ENCODE data around the gene BNIP5.

Gene BNIP5

DNA sequence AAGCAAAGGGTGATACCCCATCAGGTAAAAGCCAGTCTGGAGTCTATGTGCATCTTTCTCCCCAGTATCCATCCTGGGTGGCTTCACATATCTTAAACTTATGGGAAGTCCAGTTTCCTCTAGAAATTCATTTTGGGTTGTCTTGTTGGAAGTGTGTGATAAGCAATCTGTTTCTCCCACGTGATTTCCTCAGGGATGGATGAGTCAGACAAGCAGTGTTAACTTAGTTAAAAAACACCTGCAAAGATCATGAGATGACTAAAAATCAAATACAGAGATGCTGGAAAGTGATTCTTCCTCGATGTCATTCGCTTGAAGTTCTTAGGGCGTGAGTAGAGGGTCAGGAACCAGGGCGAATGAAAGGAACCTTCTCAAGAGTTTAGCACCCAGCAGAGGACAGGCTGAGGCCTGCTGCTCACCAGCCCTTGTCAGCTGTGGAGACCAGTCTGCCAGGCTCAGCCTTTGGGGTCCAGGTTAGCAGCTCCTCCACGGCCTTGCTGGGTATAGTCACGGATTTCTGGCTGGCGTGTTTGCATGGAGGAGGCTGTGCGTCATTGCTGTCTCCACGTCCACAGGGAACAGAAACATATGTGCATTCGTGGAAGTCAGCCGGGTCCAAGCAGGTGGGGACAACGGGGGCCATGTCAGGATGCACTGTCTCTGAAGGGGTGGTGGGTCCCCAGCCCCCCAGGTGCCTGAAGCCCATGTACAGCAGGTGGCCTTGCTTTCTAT is 69.6 kb downstream of the BNIP5 start:
- peak; percentile 9 for DNase-seq (ENCODE audit: low spot score)
